Measurements from ENCODE around the gene ADAMTS12. TPM values are rescaled to one million over a fixed set of nuclear protein-coding genes. Genes with fewer than 3 reads are reported as not detected.

ADAMTS12 gene
- total RNA-seq, 4 donors from 2014 or later: 2.3 to 6.0 (median 4.2) TPM

DNA sequence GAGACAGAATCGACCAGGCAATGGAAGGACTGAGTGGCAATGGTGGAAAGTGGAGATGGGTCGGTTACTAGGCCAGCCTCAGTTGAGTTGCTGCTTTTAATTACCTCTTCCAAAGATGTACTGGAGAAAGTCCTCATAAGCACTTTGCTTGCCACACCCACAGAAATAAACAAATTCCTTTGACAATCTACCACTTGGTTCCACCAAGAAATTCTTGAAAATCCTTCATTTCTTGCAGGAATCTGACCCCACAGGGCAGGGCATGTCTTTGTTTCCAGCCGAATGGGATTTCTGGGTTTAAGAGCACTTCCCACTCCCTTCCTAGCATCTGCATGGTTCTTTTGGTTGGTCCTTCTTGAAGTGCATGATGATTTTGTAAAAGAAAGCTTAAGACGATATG is 54.5 kb downstream of the ADAMTS12 start:
- Histone ChIP-seq H3K36me3 (no peaks in the 10 kb centered on the region), H3K4me3 (no peak overlapping the region), H3K9me3 (no peaks in the 10 kb centered on the region), H3K4me1 (peaks cover 0 to 26% (median 19%) of the 10 kb centered on the region in 4 donors), H3K27ac (replicated peaks in 1 of 4) (no peak overlapping the region), H3K27me3 (no peaks in the 10 kb centered on the region)
- WGBS: 87% methylated on average over 4 of the region's 4 CpGs
- TF ChIP-seq POLR2A (IDR thresholded peaks at IDR 0.05; ENCODE audit: low read depth) (no peak), EP300 (IDR thresholded peaks at IDR 0.05) (no peak), POLR2AphosphoS5 (IDR thresholded peaks at IDR 0.05) (no peak), CTCF (IDR thresholded peaks at IDR 0.05) (no peak)
- DNase-seq (ENCODE audit: extremely low spot score): no peak
- intact Hi-C loops (cut with DNase I): no loop called here

- no peaks in the 10 kb centered on the region for H3K9me3 ChIP-seq
- H3K27me3 ChIP-seq: no peaks in the 10 kb centered on the region
- TF ChIP-seq POLR2A (IDR thresholded peaks at IDR 0.05; ENCODE audit: low read depth): no peak
- no peak for TF ChIP-seq POLR2AphosphoS5 (IDR thresholded peaks at IDR 0.05)
- no peak for TF ChIP-seq CTCF (IDR thresholded peaks at IDR 0.05)
- no peak for TF ChIP-seq EP300 (IDR thresholded peaks at IDR 0.05)
- WGBS: 83% methylated on average over 2 of the region's 2 CpGs
- H3K4me1 ChIP-seq: peaks cover 0 to 6% (median 2%) of the 10 kb centered on the region in 4 donors
- no peaks in the 10 kb centered on the region for H3K36me3 ChIP-seq
- intact Hi-C loops (cut with DNase I): no loop called here
- H3K27ac ChIP-seq (replicated peaks in 1 of 4): no peak overlapping the region
- H3K4me3 ChIP-seq: no peak overlapping the region
- no peak for DNase-seq (ENCODE audit: extremely low spot score)
Observed at GRCh38 chr5:33834334-33834733, 57.5 kb downstream of the ADAMTS12 start.

DNA sequence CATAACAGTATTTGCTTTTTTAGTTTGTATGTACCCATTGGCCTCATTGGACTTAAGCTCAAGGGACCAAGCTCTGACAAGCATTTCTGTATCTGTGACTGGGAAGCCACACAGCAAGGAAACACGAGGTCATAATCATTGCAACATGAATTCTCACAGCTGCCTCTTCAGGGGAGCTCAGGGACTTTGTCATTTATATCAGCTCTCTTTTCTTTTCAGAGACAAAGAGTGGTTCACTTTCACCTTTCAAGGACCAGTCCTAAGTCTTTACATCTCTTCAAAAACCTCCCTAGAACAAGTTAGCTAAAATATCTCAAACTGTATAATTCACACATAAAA is 58.6 kb downstream of the ADAMTS12 start:
- WGBS: 68% methylated on average over 1 of the region's 1 CpG
- TF ChIP-seq POLR2AphosphoS5 (IDR thresholded peaks at IDR 0.05) (no peak), EP300 (IDR thresholded peaks at IDR 0.05) (no peak), CTCF (IDR thresholded peaks at IDR 0.05) (no peak), POLR2A (IDR thresholded peaks at IDR 0.05; ENCODE audit: low read depth) (no peak)
- peaks cover 0 to 6% (median 2%) of the 10 kb centered on the region in 4 donors for H3K4me1 ChIP-seq
- intact Hi-C loops (cut with DNase I): no loop called here
- no peak for DNase-seq (ENCODE audit: extremely low spot score)
- H3K9me3 ChIP-seq: no peaks in the 10 kb centered on the region
- H3K27me3 ChIP-seq: no peaks in the 10 kb centered on the region
- no peak overlapping the region for H3K4me3 ChIP-seq
- H3K27ac ChIP-seq (replicated peaks in 1 of 4): no peak overlapping the region
- H3K36me3 ChIP-seq: no peaks in the 10 kb centered on the region

DNA sequence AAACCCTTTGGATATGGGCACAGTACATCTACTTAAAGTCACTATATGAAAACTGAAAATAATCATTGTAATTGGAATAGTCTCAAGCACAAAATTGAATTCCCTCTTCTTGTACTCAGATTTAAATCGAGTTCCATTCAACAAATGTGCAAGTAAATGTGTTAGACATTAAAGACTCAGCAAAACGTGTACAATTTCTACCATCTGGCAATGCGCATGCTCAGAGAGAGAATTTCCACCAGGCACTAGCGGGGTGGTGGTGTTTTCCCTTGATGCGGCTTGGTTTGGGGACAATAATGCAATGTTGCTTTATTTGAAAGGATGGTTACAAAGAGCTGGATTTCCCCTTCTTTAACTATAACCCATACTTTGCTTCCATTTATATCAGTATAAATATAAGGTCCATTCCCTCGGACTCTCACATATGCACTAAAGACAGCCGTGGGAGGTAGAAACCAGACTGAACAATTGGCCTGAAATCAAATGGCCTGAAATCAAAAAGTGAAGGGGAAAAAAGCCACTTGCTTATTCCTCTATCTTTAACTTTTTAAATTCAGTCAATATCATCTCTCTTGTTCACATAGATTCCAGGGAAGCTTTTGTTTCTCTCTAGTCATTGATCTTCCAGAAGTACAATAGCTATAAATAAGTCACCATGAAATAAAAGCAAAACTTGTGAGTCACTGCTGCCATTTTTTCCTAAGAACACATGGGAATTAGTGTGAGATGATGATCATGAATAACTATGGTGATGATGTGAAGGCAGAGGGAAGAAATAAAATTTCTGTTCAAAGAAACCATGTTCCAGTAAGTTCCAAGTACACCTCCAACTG is 59.2 kb downstream of the ADAMTS12 start:
- no peak for TF ChIP-seq CTCF (IDR thresholded peaks at IDR 0.05)
- no peak for TF ChIP-seq POLR2AphosphoS5 (IDR thresholded peaks at IDR 0.05)
- no peak for TF ChIP-seq POLR2A (IDR thresholded peaks at IDR 0.05; ENCODE audit: low read depth)
- TF ChIP-seq EP300 (IDR thresholded peaks at IDR 0.05): no peak

More for the DNA sequence above, 59.2 kb downstream of the ADAMTS12 start:
- 67% methylated on average over 7 of the region's 7 CpGs for WGBS
- intact Hi-C loops (cut with DNase I): no loop called here
- no peaks in the 10 kb centered on the region for H3K9me3 ChIP-seq
- H3K36me3 ChIP-seq: no peaks in the 10 kb centered on the region
- no peak for DNase-seq (ENCODE audit: extremely low spot score)
- H3K4me1 ChIP-seq: peaks cover 0 to 6% (median 2%) of the 10 kb centered on the region in 4 donors
- H3K4me3 ChIP-seq: no peak overlapping the region
- no peak overlapping the region for H3K27ac ChIP-seq (replicated peaks in 1 of 4)
- no peaks in the 10 kb centered on the region for H3K27me3 ChIP-seq
